Parathyroid adenoma (tissue), 2 donors: Measurements from ENCODE around the gene SLC17A9.
"Not testable (repeated sequence)": the region's sequence is repeated elsewhere in the genome, so short reads cannot be mapped to it uniquely, and the experiment has no call there.

Source experiments
- H2AFZ ChIP-seq: fragments of 300-600 bp; sonication (generic); one replicate; pipeline ENCODE4 v1.7.0; 2017; ENCODE audit warnings: antibody characterized with exemption, mild to moderate bottlenecking
- H3K27ac ChIP-seq: fragments of 300-600 bp; sonication (generic); one replicate; pipeline ENCODE4 v1.7.0; 2017
- H3K27me3 ChIP-seq: fragments of 300-600 bp; sonication (generic); one replicate; pipeline ENCODE4 v1.7.0; 2017; ENCODE audit warnings: low read length; ENCODE audit not compliant: control insufficient read depth, insufficient read depth
- H3K36me3 ChIP-seq: fragments of 300-600 bp; sonication (generic); one replicate; pipeline ENCODE4 v1.7.0; 2017; ENCODE audit warnings: low read length; ENCODE audit not compliant: control insufficient read depth, insufficient read depth
- H3K4me1 ChIP-seq: fragments of 300-600 bp; sonication (generic); one replicate; pipeline ENCODE4 v1.7.0; 2017; ENCODE audit warnings: control low read depth
- H3K4me2 ChIP-seq: fragments of 300-600 bp; sonication (generic); one replicate; pipeline ENCODE4 v1.7.0; 2017; ENCODE audit warnings: low read length
- H3K4me3 ChIP-seq: fragments of 300-600 bp; sonication (generic); one replicate; pipeline ENCODE4 v1.7.0; 2017; ENCODE audit warnings: low read depth, low read length
- H3K79me2 ChIP-seq: fragments of 300-600 bp; sonication (generic); one replicate; pipeline ENCODE4 v1.7.0; 2017; ENCODE audit warnings: control low read depth
- H3K9ac ChIP-seq: fragments of 300-600 bp; sonication (generic); one replicate; pipeline ENCODE4 v1.7.0; 2017; ENCODE audit warnings: mild to moderate bottlenecking
- H3K9me3 ChIP-seq: fragments of 300-600 bp; sonication (generic); one replicate; pipeline ENCODE4 v1.7.0; 2017; ENCODE audit warnings: low read length; ENCODE audit not compliant: control insufficient read depth
- TF ChIP-seq, protein P1 (sequence below): fragments of 300-600 bp; sonication (generic); IDR thresholded peaks from one replicate; pipeline ENCODE4 v1.7.0; 2017; ENCODE audit warnings: antibody characterized with exemption, mild to moderate bottlenecking
- donor health status: primary hyperparathyroidism.

The SLC17A9 gene

GRCh38 chr20:62959101-62959971, 6.8 kb downstream of the SLC17A9 start:
- H3K79me2 ChIP-seq = no peaks in the 10 kb centered on the region
- no peak overlapping the region for H3K4me3 ChIP-seq
- no peak overlapping the region for H3K27ac ChIP-seq
- peaks cover 8% of the 10 kb centered on the region for H3K4me1 ChIP-seq
- no peak overlapping the region for H3K9ac ChIP-seq
- no peaks in the 10 kb centered on the region for H3K36me3 ChIP-seq
- no peak overlapping the region for H3K4me2 ChIP-seq
- TF ChIP-seq, protein P1, sequence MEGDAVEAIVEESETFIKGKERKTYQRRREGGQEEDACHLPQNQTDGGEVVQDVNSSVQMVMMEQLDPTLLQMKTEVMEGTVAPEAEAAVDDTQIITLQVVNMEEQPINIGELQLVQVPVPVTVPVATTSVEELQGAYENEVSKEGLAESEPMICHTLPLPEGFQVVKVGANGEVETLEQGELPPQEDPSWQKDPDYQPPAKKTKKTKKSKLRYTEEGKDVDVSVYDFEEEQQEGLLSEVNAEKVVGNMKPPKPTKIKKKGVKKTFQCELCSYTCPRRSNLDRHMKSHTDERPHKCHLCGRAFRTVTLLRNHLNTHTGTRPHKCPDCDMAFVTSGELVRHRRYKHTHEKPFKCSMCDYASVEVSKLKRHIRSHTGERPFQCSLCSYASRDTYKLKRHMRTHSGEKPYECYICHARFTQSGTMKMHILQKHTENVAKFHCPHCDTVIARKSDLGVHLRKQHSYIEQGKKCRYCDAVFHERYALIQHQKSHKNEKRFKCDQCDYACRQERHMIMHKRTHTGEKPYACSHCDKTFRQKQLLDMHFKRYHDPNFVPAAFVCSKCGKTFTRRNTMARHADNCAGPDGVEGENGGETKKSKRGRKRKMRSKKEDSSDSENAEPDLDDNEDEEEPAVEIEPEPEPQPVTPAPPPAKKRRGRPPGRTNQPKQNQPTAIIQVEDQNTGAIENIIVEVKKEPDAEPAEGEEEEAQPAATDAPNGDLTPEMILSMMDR = no peak
- H3K27me3 ChIP-seq = no peaks in the 10 kb centered on the region
- H2AFZ ChIP-seq = no peak overlapping the region
- no peaks in the 10 kb centered on the region for H3K9me3 ChIP-seq

DNA sequence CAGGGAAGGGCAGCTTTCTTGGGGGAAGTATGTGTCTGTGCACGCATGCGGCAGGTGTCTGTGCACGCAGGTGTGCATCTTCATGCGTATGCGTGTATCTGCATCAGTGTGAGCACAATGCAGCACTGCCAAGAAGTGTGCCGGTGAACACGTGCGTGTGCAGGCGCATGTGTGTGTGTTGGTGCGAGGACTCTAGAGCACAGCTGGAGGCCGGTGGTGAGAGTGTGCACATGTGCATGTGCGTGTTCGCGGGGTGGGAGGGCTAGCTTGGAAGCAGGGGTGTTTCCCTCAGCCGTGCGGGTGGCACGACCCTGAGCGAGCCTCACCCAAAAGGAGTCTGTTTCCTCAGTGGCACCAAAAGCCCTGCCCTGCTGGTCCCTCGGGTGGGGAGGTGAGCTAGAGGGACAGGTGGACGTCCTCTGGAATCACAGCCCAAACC, 7.5 kb downstream of the SLC17A9 start:
- Histone ChIP-seq H3K27me3 (no peaks in the 10 kb centered on the region), H3K4me3 (no peak overlapping the region), H3K4me1 (peaks cover 8% of the 10 kb centered on the region), H3K9ac (no peak overlapping the region), H3K9me3 (no peaks in the 10 kb centered on the region), H3K4me2 (no peak overlapping the region), H3K79me2 (no peaks in the 10 kb centered on the region), H2AFZ (no peak overlapping the region), H3K36me3 (no peaks in the 10 kb centered on the region), H3K27ac (no peak overlapping the region)
- TF ChIP-seq, protein P1 = no peak

DNA sequence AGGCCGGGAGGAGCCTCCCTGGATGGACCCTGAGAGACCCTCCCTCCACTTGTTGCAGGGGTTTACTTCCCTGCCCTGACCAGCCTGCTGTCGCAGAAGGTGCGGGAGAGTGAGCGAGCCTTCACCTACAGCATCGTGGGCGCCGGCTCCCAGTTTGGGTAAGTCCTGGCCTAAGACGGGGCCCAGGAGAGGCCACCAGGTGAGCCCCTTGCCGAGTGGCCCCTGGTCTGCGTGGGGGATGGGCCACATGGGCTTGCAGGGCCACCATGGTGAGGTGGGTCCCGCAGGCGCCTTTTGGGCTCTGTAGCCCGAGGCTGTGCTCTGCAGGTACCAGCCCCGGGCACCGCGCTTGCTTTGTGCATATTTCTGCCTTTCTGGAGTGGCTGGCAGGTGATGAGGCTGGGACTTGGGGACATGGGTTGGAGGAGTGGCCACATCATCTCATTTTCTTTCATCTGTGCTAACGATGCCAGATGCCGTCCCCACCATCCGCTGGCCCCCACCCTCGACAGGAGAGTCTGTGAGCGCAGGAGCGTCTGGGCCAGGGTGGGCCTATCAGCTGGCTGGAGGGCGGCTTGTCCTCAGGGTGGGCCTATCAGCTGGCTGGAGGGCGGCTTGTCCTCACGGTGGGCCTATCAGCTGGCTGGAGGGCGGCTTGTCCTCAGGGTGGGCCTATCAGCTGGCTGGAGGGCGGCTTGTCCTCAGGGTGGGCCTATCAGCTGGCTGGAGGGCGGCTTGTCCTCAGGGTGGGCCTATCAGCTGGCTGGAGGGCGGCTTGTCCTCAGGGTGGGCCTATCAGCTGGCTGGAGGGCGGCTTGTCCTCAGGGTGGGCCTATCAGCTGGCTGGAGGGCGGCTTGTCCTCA, 8.2 kb downstream of the SLC17A9 start:
- not testable (repeated sequence) for H3K27me3 ChIP-seq, H3K4me1 ChIP-seq, H3K9me3 ChIP-seq, H3K9ac ChIP-seq, H2AFZ ChIP-seq, H3K27ac ChIP-seq, H3K4me2 ChIP-seq, H3K36me3 ChIP-seq, H3K4me3 ChIP-seq, H3K79me2 ChIP-seq

DNA sequence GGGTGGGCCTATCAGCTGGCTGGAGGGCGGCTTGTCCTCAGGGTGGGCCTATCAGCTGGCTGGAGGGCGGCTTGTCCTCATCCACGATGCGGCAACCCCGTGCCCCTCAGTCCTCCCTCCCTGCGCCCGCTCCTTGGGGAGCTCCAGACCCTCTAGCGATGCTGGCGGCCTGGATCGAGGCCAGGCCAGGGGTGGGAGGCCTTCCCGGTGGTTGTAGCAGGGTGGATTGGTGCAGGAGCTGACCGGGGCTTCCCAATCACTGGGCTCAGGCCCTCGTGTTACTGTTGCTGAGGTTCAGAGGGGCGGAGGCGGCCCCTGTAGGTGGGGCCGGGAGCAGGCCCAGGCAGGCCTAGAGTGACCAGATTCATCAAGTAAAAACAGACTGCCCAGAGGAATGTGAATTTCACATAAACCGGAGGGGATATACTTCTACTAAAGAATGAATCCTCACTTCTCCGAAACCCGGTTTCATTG, 8.8 kb downstream of the SLC17A9 start:
- Histone ChIP-seq H3K27me3 (no peaks in the 10 kb centered on the region), H3K9ac (no peak overlapping the region), H3K4me3 (no peak overlapping the region), H3K9me3 (no peaks in the 10 kb centered on the region), H3K4me2 (no peak overlapping the region), H3K36me3 (no peaks in the 10 kb centered on the region), H2AFZ (no peak overlapping the region), H3K4me1 (no peaks in the 10 kb centered on the region), H3K27ac (no peak overlapping the region), H3K79me2 (no peaks in the 10 kb centered on the region)
- TF ChIP-seq, protein P1 = no peak

DNA sequence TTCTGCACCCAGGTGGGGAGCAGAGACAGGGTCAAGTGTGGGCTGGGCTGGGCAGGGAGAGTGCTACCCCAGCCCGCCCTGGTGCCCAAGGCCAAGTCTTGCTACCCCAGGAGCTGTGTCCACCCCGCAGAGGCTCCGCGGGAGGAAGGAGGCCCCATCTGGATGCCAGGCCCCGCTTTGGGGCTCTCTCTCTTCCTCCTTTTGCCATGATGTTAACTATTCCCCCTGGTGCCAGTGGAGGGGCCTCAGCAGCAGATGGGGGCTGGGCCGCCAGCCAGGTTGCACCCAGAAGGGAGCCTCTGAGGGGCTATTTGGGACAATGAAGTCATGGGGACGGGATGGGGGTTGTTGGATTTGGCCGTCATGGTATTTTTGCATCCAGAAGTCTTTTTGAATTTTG, 9.3 kb downstream of the SLC17A9 start:
- no peak overlapping the region for H3K4me2 ChIP-seq
- TF ChIP-seq, protein P1 = no peak

More for the DNA sequence above, 9.3 kb downstream of the SLC17A9 start:
- Histone ChIP-seq H3K9me3 (no peaks in the 10 kb centered on the region), H3K27ac (no peak overlapping the region), H3K9ac (no peak overlapping the region), H3K79me2 (no peaks in the 10 kb centered on the region), H3K36me3 (no peaks in the 10 kb centered on the region), H2AFZ (no peak overlapping the region), H3K4me3 (no peak overlapping the region), H3K27me3 (no peaks in the 10 kb centered on the region), H3K4me1 (no peaks in the 10 kb centered on the region)
